GM19452 (cell line): ENCODE data around the gene PCDHGA11.
A peak's percentile ranks its signal among the peaks of the same experiment; 100 is the strongest.
"Not testable (repeated sequence)": the region's sequence is repeated elsewhere in the genome, so short reads cannot be mapped to it uniquely, and the experiment has no call there.

Source experiments
- ATAC-seq: cut with Tn5 transposase; IDR thresholded peaks from one replicate; pipeline ENCODE4 v1.9.1; 2021; ENCODE audit not compliant: unreplicated experiment

PCDHGA11 gene

GRCh38 chr5:141420855-141421488 is at the start of gene PCDHGA11:
Gene PCDHGA11 (plus strand): TSS chr5:141421051. CDS start chr5:141421228, 177 bp downstream.
- peak; percentile 41 for ATAC-seq

- ATAC-seq = no peak
Measured at GRCh38 chr5:141371572-141372475, 49.0 kb upstream of the PCDHGA11 start.

GRCh38 chr5:141373673-141374317 is 47.1 kb upstream of the PCDHGA11 start, which contains the start of gene PCDHGA6:
Gene PCDHGA6 (plus strand): TSS chr5:141373891. CDS start chr5:141374084, 193 bp downstream.
- ATAC-seq = no peak

GRCh38 chr5:141374627-141375026 is 46.2 kb upstream of the PCDHGA11 start:
- no peak for ATAC-seq

GRCh38 chr5:141375444-141376155 is 45.3 kb upstream of the PCDHGA11 start:
- not testable (repeated sequence) for ATAC-seq

GRCh38 chr5:141382469-141383294 is 38.2 kb upstream of the PCDHGA11 start, which contains the start of gene PCDHGA7:
Gene PCDHGA7 (plus strand): TSS chr5:141382742. CDS start chr5:141382900, 158 bp downstream.
- no peak for ATAC-seq

GRCh38 chr5:141383345-141383744 is 37.5 kb upstream of the PCDHGA11 start:
- no peak for ATAC-seq

GRCh38 chr5:141384471-141385267 is 36.2 kb upstream of the PCDHGA11 start:
- no peak for ATAC-seq

GRCh38 chr5:141387557-141388311 is 33.1 kb upstream of the PCDHGA11 start, which contains the start of gene PCDHGB4:
Gene PCDHGB4 (plus strand): TSS chr5:141387698. CDS start chr5:141387885, 187 bp downstream.
- ATAC-seq = not testable (repeated sequence)

GRCh38 chr5:141388661-141389060 is 32.2 kb upstream of the PCDHGA11 start:
- ATAC-seq = no peak

GRCh38 chr5:141389153-141390042 is 31.5 kb upstream of the PCDHGA11 start:
- no peak for ATAC-seq

- no peak for ATAC-seq
Measured at GRCh38 chr5:141392429-141393198, 28.2 kb upstream of the PCDHGA11 start, which contains the start of gene PCDHGA8. Gene PCDHGA8 (plus strand): TSS chr5:141392633. CDS start chr5:141392814, 181 bp downstream.

- no peak for ATAC-seq
Measured at GRCh38 chr5:141393267-141393666, 27.6 kb upstream of the PCDHGA11 start.

- ATAC-seq = not testable (repeated sequence)
Measured at GRCh38 chr5:141394401-141395187, 26.3 kb upstream of the PCDHGA11 start.

- ATAC-seq = peak; percentile 83
Measured at GRCh38 chr5:141397756-141398551, 22.9 kb upstream of the PCDHGA11 start, which contains the start of gene PCDHGB5. Gene PCDHGB5 (plus strand): TSS chr5:141397947. CDS start chr5:141398128, 181 bp downstream.
